ENCODE results near the gene DAGLA. TPM values are rescaled to one million over a fixed set of nuclear protein-coding genes. Genes with fewer than 3 reads are reported as not detected.
A peak's percentile ranks its signal among the peaks of the same experiment; 100 is the strongest.

DAGLA gene
- total RNA-seq, 3 donors from 2014 or later, result 7.2 to 12.0 (median 11.9) TPM

- DNase-seq, result peak in 1 of 3 donors; percentile 32
- Histone ChIP-seq H3K4me1 (ENCODE audit: low read depth) (no peaks in the 10 kb centered on the region), H3K36me3 (ENCODE audit: low read depth) (no peaks in the 10 kb centered on the region), H3K4me3 (no peak overlapping the region), H3K9me3 (no peaks in the 10 kb centered on the region)
- intact Hi-C loops (cut with DNase I, micrococcal nuclease), result no loop called here
- TF ChIP-seq CTCF (IDR thresholded peaks at IDR 0.05), result no peak
- no peak for ATAC-seq
These were observed 99.7 kb downstream of the DAGLA start for GRCh38 chr11:61779666-61780525.

- ATAC-seq (no peak), DNase-seq (peak in 1 of 3 donors; percentile 36)
- H3K36me3 ChIP-seq (ENCODE audit: low read depth), result no peaks in the 10 kb centered on the region
- no peaks in the 10 kb centered on the region for H3K9me3 ChIP-seq
- H3K4me3 ChIP-seq, result no peak overlapping the region
- intact Hi-C loops (cut with DNase I, micrococcal nuclease), result no loop called here
- H3K4me1 ChIP-seq (ENCODE audit: low read depth), result no peaks in the 10 kb centered on the region
- TF ChIP-seq CTCF (IDR thresholded peaks at IDR 0.05), result no peak
These were observed 100.5 kb downstream of the DAGLA start for GRCh38 chr11:61780581-61781162.

GRCh38 chr11:61781585-61781984 lies 101.4 kb downstream of the DAGLA start:
- TF ChIP-seq CTCF (IDR thresholded peaks at IDR 0.05), result no peak
- H3K9me3 ChIP-seq, result no peaks in the 10 kb centered on the region
- ATAC-seq, result no peak
- no peaks in the 10 kb centered on the region for H3K36me3 ChIP-seq (ENCODE audit: low read depth)
- H3K4me1 ChIP-seq (ENCODE audit: low read depth), result no peaks in the 10 kb centered on the region
- intact Hi-C loops (cut with DNase I, micrococcal nuclease), result no loop called here
- no peak overlapping the region for H3K4me3 ChIP-seq
- DNase-seq, result peak in 1 of 3 donors; percentile 38

- no peaks in the 10 kb centered on the region for H3K9me3 ChIP-seq
- H3K4me3 ChIP-seq, result no peak overlapping the region
- no peaks in the 10 kb centered on the region for H3K36me3 ChIP-seq (ENCODE audit: low read depth)
- ATAC-seq, result no peak
- intact Hi-C loops (cut with DNase I, micrococcal nuclease), result no loop called here
- TF ChIP-seq CTCF (IDR thresholded peaks at IDR 0.05), result no peak
- H3K4me1 ChIP-seq (ENCODE audit: low read depth), result no peaks in the 10 kb centered on the region
- DNase-seq, result no peak
These were observed 102.1 kb downstream of the DAGLA start for GRCh38 chr11:61782299-61782698.

GRCh38 chr11:61782841-61783240 lies 102.7 kb downstream of the DAGLA start:
- intact Hi-C loops (cut with DNase I, micrococcal nuclease), result no loop called here
- Histone ChIP-seq H3K4me3 (no peak overlapping the region), H3K9me3 (no peaks in the 10 kb centered on the region), H3K4me1 (ENCODE audit: low read depth) (no peaks in the 10 kb centered on the region), H3K36me3 (ENCODE audit: low read depth) (no peaks in the 10 kb centered on the region)
- DNase-seq (peak in 1 of 3 donors; percentile 32), ATAC-seq (no peak)
- TF ChIP-seq CTCF (IDR thresholded peaks at IDR 0.05), result no peak
